HCT116 (cell line): ENCODE results near the gene MEIOSIN. TPM values are rescaled to one million over a fixed set of nuclear protein-coding genes. Genes with fewer than 3 reads are reported as not detected.

Experiments used
- ATAC-seq: fragments of 200-7000 bp; cut with Tn5 transposase; 2 replicates; pipeline ENCODE4 v1.9.1; 2020; ENCODE audit warnings: mild to moderate bottlenecking, moderate library complexity
- BruUV-seq: library from RNA; stranded (reverse); fragments of 400-500 nt; replicated peaks from 2 replicates; lab custom pipeline; 2021; lab: Mats Ljungman, UMichigan
- CTCF ChIA-PET: fragments of 300-600 bp; sonication (Branson Sonifier 250); formaldehyde crosslinking; loops from one replicate; lab custom pipeline; 2021; ENCODE audit warnings: antibody characterized with exemption; lab: Charles Lee
- POLR2A ChIA-PET: fragments of 300-600, 350-600 bp; sonication (Branson Sonifier 250); formaldehyde crosslinking; loops from one replicate; lab custom pipeline; 2021; ENCODE audit warnings: antibody characterized with exemption; lab: Charles Lee
- RAD21 ChIA-PET, 2 experiments: fragments of 300-600 bp; sonication (Branson Sonifier 250); formaldehyde crosslinking; loops; one replicate each; lab custom pipeline; 2023; ENCODE audit warnings: low total read pairs in 2 of 2; ENCODE audit not compliant: uncharacterized antibody in 2 of 2, unreplicated experiment in 2 of 2, low non-redundant PET in 1 of 2; lab: Charles Lee
- DNase-seq: peaks from one replicate; pipeline ENCODE4 v3.0.0-alpha.2; 2010; ENCODE audit warnings: low read depth, low spot score
- H2AFZ ChIP-seq: fragments of 200-600 bp; shearing (Covaris generic), sonication (generic); 2 replicates; pipeline ENCODE4 v1.6.1; 2017; ENCODE audit warnings: low read depth, mixed run types, mixed read lengths, antibody characterized with exemption, low read length; ENCODE audit not compliant: poor library complexity, severe bottlenecking
- H3K27ac ChIP-seq: 2 replicates; pipeline ENCODE4 v1.5.1; 2012; ENCODE audit warnings: low read depth, low read length
- H3K27me3 ChIP-seq: fragments of 200-600 bp; sonication (generic); 2 replicates; pipeline ENCODE4 v1.6.1; 2016; ENCODE audit warnings: mixed run types, low read length, mixed read lengths; ENCODE audit not compliant: insufficient read depth
- H3K36me3 ChIP-seq, 2 experiments: fragments of 200-500 bp in 1 of 2; fragments of 200-600 bp in 1 of 2; sonication (Bioruptor generic) in 1 of 2; sonication (generic) in 1 of 2; 2 replicates each; pipeline versions ENCODE4 v1.5.1 to v1.6.1; 2014 to 2016; ENCODE audit warnings: low read length in 2 of 2, inconsistent platforms in 1 of 2, mixed read lengths in 1 of 2, mixed run types in 1 of 2; ENCODE audit not compliant: insufficient read depth in 2 of 2, control insufficient read depth in 1 of 2
- H3K4me1 ChIP-seq, 2 experiments: fragments of 200-600 bp in 1 of 2; sonication (generic) in 1 of 2; 2 replicates each; pipeline versions ENCODE4 v1.5.1 to v1.6.1; 2012 to 2017; ENCODE audit warnings: low read length in 2 of 2, inconsistent platforms in 1 of 2, mild to moderate bottlenecking in 1 of 2, mixed read lengths in 1 of 2, mixed run types in 1 of 2, moderate library complexity in 1 of 2; ENCODE audit not compliant: insufficient read depth in 2 of 2, control insufficient read depth in 1 of 2
- H3K4me2 ChIP-seq: fragments of 200-600 bp; sonication (generic); 2 replicates; pipeline ENCODE4 v1.6.1; 2017; ENCODE audit warnings: mixed run types, low read length, mixed read lengths
- H3K4me3 ChIP-seq, 2 experiments: fragments of 200-600 bp in 1 of 2; sonication (generic) in 1 of 2; replicated peaks in 1 of 2; 2 replicates each; pipeline ENCODE4 v1.5.1; 2011 to 2016; ENCODE audit warnings: low read length in 2 of 2, control low read depth in 1 of 2, low read depth in 1 of 2, mild to moderate bottlenecking in 1 of 2, mixed read lengths in 1 of 2, mixed run types in 1 of 2
- H3K79me2 ChIP-seq: fragments of 200-600 bp; sonication (generic); 2 replicates; pipeline ENCODE4 v1.6.1; 2017; ENCODE audit warnings: mild to moderate bottlenecking, mixed run types, low read length, moderate library complexity, mixed read lengths; ENCODE audit not compliant: insufficient read depth
- H3K9ac ChIP-seq: fragments of 200-600 bp; sonication (generic); 2 replicates; pipeline ENCODE4 v1.6.1; 2016; ENCODE audit warnings: low read length, mixed read lengths
- H3K9me2 ChIP-seq: fragments of 200-600 bp; sonication (generic), shearing (Covaris generic); 2 replicates; pipeline ENCODE4 v1.6.1; 2017; ENCODE audit warnings: mixed run types, mild to moderate bottlenecking, moderate library complexity; ENCODE audit not compliant: insufficient read depth
- H3K9me3 ChIP-seq, 2 experiments: fragments of 200-500 bp in 1 of 2; fragments of 200-600 bp in 1 of 2; sonication (Bioruptor generic) in 1 of 2; sonication (generic) in 1 of 2; 2 replicates each; pipeline ENCODE4 v1.6.1; 2014 to 2017; ENCODE audit warnings: low read length in 2 of 2, mixed read lengths in 2 of 2, inconsistent platforms in 1 of 2, low read depth in 1 of 2, mild to moderate bottlenecking in 1 of 2, mixed run types in 1 of 2, moderate library complexity in 1 of 2; ENCODE audit not compliant: control insufficient read depth in 1 of 2, insufficient read depth in 1 of 2
- H4K20me1 ChIP-seq: fragments of 200-600 bp; sonication (generic), shearing (Covaris generic); 2 replicates; pipeline ENCODE4 v1.6.1; 2017; ENCODE audit warnings: mixed run types, mild to moderate bottlenecking, moderate library complexity; ENCODE audit not compliant: insufficient read depth
- CBX3 ChIP-seq: IDR thresholded peaks from 2 replicates; pipeline ENCODE4 v1.6.1; 2012; ENCODE audit warnings: low read depth
- CEBPB ChIP-seq: IDR thresholded peaks from 2 replicates; pipeline ENCODE4 v1.6.1; 2012; ENCODE audit warnings: low read depth
- EGR1 ChIP-seq: IDR thresholded peaks from 2 replicates; pipeline ENCODE4 v1.6.1; 2012; ENCODE audit warnings: low read depth
- ELF1 ChIP-seq: IDR thresholded peaks from 2 replicates; pipeline ENCODE4 v1.6.1; 2012; ENCODE audit warnings: low read depth, borderline replicate concordance
- EZH2 ChIP-seq: fragments of 200-600 bp; sonication (generic); IDR thresholded peaks from 2 replicates; pipeline ENCODE4 v1.6.1; 2017; ENCODE audit warnings: antibody characterized with exemption, mixed run types
- EZH2phosphoT487 ChIP-seq: fragments of 200-600 bp; IDR thresholded peaks from 2 replicates; pipeline ENCODE4 v1.6.1; 2018; ENCODE audit warnings: antibody characterized with exemption, borderline replicate concordance
- FOSL1 ChIP-seq: IDR thresholded peaks from 2 replicates; pipeline ENCODE4 v1.6.1; 2012; ENCODE audit warnings: low read depth
- JUND ChIP-seq: IDR thresholded peaks from 2 replicates; pipeline ENCODE4 v1.6.1; 2012
- POLR2A ChIP-seq: IDR thresholded peaks from 2 replicates; pipeline ENCODE4 v1.7.0; 2011; ENCODE audit warnings: borderline replicate concordance; ENCODE audit not compliant: insufficient read depth, insufficient read length; ENCODE audit errors: extremely low read depth
- POLR2AphosphoS5 ChIP-seq: IDR thresholded peaks from 2 replicates; pipeline ENCODE4 v1.6.1; 2011; ENCODE audit warnings: mild to moderate bottlenecking, low read depth, low read length, moderate library complexity
- RAD21 ChIP-seq: IDR thresholded peaks from 2 replicates; pipeline ENCODE4 v1.6.1; 2012; ENCODE audit warnings: low read depth, mild to moderate bottlenecking
- SIN3A ChIP-seq: IDR thresholded peaks from 2 replicates; pipeline ENCODE4 v1.6.1; 2012; ENCODE audit warnings: low read depth
- SP1 ChIP-seq: IDR thresholded peaks from 2 replicates; pipeline ENCODE4 v1.6.1; 2012; ENCODE audit warnings: low read depth
- SRF ChIP-seq: IDR thresholded peaks from 2 replicates; pipeline ENCODE4 v1.6.1; 2012; ENCODE audit warnings: low read depth
- TCF7L2 ChIP-seq: IDR thresholded peaks from 2 replicates; pipeline ENCODE4 v1.7.0; 2011; ENCODE audit warnings: borderline replicate concordance, inconsistent platforms; ENCODE audit not compliant: insufficient read depth, insufficient read length; ENCODE audit errors: extremely low read depth
- YY1 ChIP-seq: IDR thresholded peaks from 2 replicates; pipeline ENCODE4 v1.6.1; 2011; ENCODE audit warnings: low read length, low read depth, moderate library complexity, mild to moderate bottlenecking; ENCODE audit not compliant: insufficient replicate concordance; ENCODE audit errors: extremely low read depth
- ZFX ChIP-seq: fragments of 450-650 bp; IDR thresholded peaks from 2 replicates; pipeline ENCODE4 v1.6.1; 2017
- ZNF274 ChIP-seq: fragments of 200-500 bp; sonication (Bioruptor generic); IDR thresholded peaks from 2 replicates; pipeline ENCODE4 v1.6.1; 2014; ENCODE audit warnings: mild to moderate bottlenecking, low read depth, low read length, inconsistent platforms
- intact Hi-C: fragments of 100-400 bp; cut with micrococcal nuclease; formaldehyde crosslinking; loops from 2 replicates; pipeline ENCODE4 v1.10.0; 2022
- total RNA-seq: library from RNA; stranded (reverse); gene quantifications from one replicate; pipeline ENCODE4 v1.2.1, GENCODE V29; 2021; ENCODE audit not compliant: unreplicated experiment
- TF ChIP-seq, protein P1 (sequence below): IDR thresholded peaks from 2 replicates; pipeline ENCODE4 v1.6.1; 2011; ENCODE audit warnings: mild to moderate bottlenecking, low read length, moderate library complexity; ENCODE audit not compliant: insufficient replicate concordance; ENCODE audit errors: extremely low read depth
- TF ChIP-seq, protein P2 (sequence below): IDR thresholded peaks from 2 replicates; pipeline ENCODE4 v1.6.1; 2012; ENCODE audit warnings: low read depth
- TF ChIP-seq, protein P3 (sequence below): IDR thresholded peaks from 2 replicates; pipeline ENCODE4 v1.6.1; 2012

Gene MEIOSIN
- total RNA-seq, 1 experiment from 2014 or later, result 2.1 TPM

DNA sequence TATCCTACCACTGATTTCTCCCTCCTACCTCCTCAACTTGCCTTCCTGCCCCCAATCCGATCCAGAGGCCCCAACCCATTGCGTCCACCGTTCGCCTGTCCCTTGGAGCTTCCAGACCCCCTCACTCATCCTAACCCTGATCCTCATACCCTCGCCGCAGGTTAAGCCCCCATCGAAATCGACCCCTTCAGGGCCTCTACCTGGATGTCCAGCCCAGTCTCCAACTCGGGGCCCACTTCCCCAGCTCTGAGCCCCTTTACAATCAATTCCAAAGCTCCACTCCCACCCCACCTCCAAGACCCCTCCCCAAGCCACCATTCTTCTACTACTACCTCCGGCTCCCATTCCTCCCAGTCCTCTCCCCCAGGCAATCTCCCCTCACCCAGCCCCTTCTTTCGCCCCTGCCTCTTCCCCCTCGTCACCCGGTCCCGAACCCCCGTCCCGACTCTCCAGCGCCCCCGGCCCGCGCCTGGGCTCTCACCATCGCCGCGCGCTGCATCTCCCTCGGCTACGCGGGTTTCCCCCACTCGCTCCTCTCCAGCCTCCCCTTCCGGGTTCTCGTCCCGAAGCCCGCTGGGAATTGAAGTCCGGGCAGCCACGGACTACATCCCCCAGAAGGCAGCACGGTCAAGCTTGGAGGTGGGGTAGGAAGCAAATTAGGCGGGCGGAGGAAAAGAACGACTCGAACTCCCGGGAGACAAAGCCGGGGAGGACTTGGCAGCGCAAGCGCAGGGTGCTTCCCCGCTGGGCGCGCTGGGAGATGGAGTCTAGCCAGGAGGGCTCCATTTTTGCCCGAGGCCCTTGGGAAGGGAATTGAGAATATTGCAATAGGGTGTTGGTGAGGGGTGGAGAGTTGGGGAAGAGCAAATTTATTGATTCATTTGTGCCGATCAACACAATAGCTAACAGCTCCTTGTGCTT, 2.6 kb upstream of the MEIOSIN start, which contains the start of gene FBXO46:
TSS of gene FBXO46 (minus strand) at position 529 of the 921 bp plus-strand sequence. CDS start 17,401 bp downstream, outside the sequence.
- ATAC-seq (peak; percentile 98), DNase-seq (peak; percentile 96)
- Histone ChIP-seq H3K27me3 (no peaks in the 10 kb centered on the region), H3K27ac (peak within 1 kb of the TSS; percentile 75), H3K9me3 (no peaks in the 10 kb centered on the region), H2AFZ (no peak within 1 kb of the TSS), H3K79me2 (peaks cover 51% of the 10 kb centered on the region), H3K4me1 (peaks cover 6 to 43% of the 10 kb centered on the region in 2 experiments), H3K36me3 (no peaks in the 10 kb centered on the region), H3K9me2 (no peaks in the 10 kb centered on the region), H3K4me3 (peak within 1 kb of the TSS; percentile 89 to 92), H4K20me1 (no peaks in the 10 kb centered on the region), H3K9ac (peak within 1 kb of the TSS; percentile 96), H3K4me2 (peak within 1 kb of the TSS; percentile 90)
- ChIA-PET CTCF (interaction anchor here (2.0 kb wide), 1 partner anchor 39 kb away, joined by 12 read pairs; the partner anchor contains the start of gene SIX5), POLR2A (interaction anchor here (0.6 to 1.0 kb wide), 5 partner anchors 9 to 54 kb away, joined by 3 to 6 read pairs (median 4); partner anchors contain the start of gene SIX5), RAD21 (interaction anchor here in 1 of 2 experiments (0.7 kb wide), 1 partner anchor 220 kb away, joined by 9 read pairs; no protein-coding TSS in a partner anchor)
- intact Hi-C loops, result loop anchor here (1.0 to 2.0 kb wide), 2 partner anchors 8 to 40 kb away; no protein-coding TSS in a partner anchor
- no TSS peak for BruUV-seq
- no peak for TF ChIP-seq EZH2
- no peak for TF ChIP-seq EZH2phosphoT487
- TF ChIP-seq ZNF274, result no peak
- TF ChIP-seq POLR2A, result no peak
- TF ChIP-seq TCF7L2, result no peak
- TF ChIP-seq RAD21, result no peak
- TF ChIP-seq SRF, result peak; percentile 70; the same call in 1 of the 2 replicates
- peak; percentile 99; the same call in 1 of the 2 replicates for TF ChIP-seq ELF1
- peak; percentile 88 for TF ChIP-seq POLR2AphosphoS5
- TF ChIP-seq, protein P1, sequence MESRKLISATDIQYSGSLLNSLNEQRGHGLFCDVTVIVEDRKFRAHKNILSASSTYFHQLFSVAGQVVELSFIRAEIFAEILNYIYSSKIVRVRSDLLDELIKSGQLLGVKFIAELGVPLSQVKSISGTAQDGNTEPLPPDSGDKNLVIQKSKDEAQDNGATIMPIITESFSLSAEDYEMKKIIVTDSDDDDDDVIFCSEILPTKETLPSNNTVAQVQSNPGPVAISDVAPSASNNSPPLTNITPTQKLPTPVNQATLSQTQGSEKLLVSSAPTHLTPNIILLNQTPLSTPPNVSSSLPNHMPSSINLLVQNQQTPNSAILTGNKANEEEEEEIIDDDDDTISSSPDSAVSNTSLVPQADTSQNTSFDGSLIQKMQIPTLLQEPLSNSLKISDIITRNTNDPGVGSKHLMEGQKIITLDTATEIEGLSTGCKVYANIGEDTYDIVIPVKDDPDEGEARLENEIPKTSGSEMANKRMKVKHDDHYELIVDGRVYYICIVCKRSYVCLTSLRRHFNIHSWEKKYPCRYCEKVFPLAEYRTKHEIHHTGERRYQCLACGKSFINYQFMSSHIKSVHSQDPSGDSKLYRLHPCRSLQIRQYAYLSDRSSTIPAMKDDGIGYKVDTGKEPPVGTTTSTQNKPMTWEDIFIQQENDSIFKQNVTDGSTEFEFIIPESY, result peak; percentile 75
- no peak for TF ChIP-seq ZFX
- no peak for TF ChIP-seq CBX3
- peak; percentile 81 for TF ChIP-seq SP1
- TF ChIP-seq, protein P2, sequence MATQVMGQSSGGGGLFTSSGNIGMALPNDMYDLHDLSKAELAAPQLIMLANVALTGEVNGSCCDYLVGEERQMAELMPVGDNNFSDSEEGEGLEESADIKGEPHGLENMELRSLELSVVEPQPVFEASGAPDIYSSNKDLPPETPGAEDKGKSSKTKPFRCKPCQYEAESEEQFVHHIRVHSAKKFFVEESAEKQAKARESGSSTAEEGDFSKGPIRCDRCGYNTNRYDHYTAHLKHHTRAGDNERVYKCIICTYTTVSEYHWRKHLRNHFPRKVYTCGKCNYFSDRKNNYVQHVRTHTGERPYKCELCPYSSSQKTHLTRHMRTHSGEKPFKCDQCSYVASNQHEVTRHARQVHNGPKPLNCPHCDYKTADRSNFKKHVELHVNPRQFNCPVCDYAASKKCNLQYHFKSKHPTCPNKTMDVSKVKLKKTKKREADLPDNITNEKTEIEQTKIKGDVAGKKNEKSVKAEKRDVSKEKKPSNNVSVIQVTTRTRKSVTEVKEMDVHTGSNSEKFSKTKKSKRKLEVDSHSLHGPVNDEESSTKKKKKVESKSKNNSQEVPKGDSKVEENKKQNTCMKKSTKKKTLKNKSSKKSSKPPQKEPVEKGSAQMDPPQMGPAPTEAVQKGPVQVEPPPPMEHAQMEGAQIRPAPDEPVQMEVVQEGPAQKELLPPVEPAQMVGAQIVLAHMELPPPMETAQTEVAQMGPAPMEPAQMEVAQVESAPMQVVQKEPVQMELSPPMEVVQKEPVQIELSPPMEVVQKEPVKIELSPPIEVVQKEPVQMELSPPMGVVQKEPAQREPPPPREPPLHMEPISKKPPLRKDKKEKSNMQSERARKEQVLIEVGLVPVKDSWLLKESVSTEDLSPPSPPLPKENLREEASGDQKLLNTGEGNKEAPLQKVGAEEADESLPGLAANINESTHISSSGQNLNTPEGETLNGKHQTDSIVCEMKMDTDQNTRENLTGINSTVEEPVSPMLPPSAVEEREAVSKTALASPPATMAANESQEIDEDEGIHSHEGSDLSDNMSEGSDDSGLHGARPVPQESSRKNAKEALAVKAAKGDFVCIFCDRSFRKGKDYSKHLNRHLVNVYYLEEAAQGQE, result no peak
- TF ChIP-seq FOSL1, result no peak
- TF ChIP-seq JUND, result no peak
- peak; percentile 36; the same call in 1 of the 2 replicates for TF ChIP-seq SIN3A
- peak; percentile 87 for TF ChIP-seq YY1
- TF ChIP-seq, protein P3, sequence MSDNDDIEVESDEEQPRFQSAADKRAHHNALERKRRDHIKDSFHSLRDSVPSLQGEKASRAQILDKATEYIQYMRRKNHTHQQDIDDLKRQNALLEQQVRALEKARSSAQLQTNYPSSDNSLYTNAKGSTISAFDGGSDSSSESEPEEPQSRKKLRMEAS, result no peak
- no peak for TF ChIP-seq EGR1
- no peak for TF ChIP-seq CEBPB
